Fibroblast of skin of right quadriceps (primary cell): Measurements from ENCODE around the gene DOK5.

Source experiments
- DNase-seq: peaks from one replicate; pipeline ENCODE4 v3.0.0-alpha.2; 2013

DOK5 gene

DNA sequence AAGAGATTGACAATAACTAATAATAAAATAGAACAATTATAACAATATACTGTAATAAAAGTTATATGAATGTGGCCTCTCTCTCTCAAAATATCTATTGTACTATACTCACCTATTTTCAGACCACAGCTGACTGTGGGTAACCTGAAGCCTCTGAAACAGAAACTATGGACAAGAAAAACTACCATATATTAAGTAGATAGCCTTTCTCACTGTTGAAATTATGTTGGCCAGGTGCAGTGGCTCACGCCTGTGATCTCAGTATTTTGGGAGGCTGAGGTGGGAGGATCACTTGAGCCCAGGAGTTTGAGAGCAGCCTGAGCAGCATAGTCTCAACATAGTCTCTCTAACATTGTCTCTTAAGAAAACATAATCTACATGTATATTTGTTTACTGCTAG, 89.9 kb downstream of the DOK5 start:
- DNase-seq: no peak

DNA sequence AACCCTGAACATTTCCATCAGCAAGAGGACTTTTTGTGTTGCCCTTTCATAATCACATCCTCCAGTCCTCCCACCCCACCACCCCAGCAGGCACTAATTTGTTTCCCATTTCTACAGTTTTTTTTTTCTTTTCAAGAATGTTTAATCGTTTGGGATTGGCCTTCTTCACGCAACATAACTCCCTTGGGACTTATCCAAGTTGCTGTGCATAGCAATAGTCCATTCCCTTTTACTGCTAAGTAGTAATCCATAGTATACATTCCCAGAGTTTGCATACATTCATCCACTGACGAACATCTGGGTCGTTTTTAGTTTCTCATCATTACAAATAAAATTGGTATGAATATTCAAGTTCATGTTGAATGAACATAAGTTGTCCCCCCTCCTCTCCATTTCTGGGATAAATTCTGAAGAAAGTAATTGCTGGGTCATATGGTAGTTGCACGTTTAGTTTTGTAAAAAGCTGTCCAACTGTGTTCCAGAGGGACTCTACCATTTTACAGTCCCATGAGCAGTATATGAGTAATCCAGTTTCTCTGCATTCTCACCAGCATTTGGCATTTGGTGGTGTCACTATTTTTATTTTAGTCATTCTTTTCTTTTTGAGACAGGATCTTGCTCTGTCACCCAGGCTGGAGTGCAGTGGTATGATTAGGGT, 90.8 kb downstream of the DOK5 start:
- peak; percentile 66 for DNase-seq

DNA sequence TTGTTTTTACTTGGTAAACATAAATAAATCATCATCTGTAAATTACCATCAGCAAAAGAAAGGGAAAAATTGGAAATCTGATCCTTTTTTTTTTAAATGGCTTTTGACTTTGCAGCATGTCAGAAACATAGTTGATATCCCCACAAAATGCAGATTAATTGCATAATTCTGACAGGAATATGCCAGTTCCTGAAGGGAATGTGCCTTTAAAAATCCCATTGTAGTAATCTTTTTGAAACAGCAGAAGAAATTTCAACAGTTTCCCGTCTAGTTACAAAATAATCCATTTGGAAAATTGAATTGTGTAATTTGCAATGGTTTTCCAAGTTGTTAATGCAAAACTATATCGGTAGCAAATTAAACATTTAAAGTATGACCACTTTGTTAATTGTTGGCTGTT, 95.2 kb downstream of the DOK5 start:
- DNase-seq: no peak

DNA sequence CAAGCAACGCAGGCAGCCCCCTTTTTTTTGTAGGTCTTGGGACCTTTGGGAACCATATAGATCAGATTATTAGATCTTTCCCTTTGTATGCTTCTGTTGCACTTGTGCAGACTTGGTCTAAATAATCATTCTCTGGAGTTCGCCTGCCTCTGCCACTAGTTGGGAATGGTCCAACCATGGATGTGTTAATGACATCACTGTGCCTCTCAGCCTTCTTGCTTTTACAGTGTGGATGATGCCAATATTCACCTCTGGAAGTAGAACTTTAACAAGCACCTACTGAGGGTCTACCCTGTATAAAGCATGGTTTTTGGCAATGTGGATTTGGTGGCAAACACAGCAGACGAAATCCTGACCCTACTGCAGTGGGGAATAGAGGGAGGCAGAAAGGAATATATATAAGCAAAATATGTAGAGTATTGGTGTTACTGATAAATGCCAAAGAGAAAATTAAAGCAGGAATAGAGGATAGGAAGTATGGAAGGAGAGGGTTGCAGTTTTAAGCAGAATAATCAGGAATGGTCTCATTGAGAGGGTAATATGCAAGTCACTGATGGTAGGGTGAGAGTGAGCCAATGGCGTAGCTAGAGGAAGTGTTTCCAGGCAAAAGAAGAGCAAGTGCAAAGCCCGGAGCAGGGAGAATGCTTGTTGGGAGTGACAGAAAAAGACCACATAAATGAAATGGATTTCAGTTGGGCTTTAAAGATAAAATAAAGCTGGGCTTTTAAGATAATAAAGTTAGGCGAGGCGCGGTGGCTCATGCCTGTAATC, 97.5 kb downstream of the DOK5 start:
- no peak for DNase-seq

DNA sequence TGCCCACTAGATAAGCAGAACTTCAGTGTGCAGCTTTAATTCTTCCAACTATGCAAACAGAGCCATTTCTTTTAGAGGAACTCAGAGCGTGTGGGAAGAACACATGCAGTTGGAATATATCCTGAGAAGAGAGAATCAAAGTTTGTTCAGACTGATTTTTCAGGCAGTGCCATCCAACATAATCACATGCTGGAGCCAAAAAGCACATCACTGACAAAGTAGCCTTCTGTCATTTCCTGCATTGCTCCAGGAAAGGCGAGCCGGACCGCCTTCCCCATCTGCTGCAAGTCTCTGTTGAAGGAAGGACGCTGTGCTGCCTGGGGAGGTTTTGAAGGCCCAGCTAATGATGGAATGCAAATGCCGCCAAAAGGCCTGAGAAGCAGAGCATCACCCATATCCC, 98.4 kb downstream of the DOK5 start:
- DNase-seq: no peak

DNA sequence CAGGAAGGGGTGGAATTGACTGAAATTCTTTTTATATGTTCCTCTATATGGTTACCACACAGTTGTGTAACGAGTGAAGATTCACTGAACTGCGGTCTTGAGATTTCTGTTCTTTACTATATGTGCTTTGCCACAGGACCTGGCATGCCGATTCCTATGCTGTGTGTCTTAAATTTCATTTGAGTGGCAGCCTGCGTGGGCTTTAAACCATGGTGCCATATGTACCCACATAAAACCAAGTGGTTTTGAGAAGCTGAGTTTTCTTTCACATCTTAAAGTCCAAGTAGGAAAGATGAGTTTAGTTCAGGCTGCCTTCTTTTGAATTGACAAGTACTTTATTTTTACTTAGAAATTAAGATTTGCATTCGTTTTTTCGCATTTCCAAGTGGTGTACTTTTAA, 101.1 kb downstream of the DOK5 start:
- no peak for DNase-seq

DNA sequence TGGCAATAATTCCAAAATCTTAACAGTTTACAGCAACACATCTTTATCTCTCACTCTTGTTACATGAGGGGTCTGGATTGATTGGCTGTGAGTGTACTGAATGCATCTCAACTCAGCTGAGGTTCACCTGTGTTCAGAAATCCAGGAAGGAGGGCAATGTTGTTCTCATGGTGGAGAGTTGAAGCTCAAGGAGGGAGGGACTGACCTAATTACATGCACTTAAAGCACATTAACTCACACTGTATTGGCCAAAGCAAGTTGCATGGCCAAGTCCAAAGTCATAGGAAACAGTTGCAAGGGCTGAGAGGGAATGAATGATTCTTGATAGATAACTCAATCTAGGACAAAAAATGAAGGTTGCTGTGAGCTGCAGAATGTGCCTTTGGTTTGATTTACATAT, 102.2 kb downstream of the DOK5 start:
- DNase-seq: no peak

DNA sequence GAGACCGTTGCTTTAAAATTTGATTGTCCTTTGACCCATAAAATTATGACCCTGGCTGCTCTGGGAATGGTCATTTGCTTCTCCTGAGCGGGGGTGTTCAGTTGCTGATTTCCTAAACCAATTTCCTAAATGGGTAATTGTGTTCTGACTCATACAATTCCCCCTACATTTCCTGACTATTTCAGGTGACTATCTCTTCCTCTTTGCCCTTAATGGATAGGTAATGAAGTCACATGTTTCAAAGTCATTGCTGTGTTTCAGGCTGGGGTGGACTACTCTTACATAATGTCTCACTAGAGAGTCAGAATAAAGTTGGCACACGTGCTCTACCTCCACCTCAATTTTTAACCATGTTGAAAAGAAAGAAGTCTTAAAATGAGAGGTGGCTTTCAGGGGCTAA, 109.8 kb downstream of the DOK5 start:
- no peak for DNase-seq

DNA sequence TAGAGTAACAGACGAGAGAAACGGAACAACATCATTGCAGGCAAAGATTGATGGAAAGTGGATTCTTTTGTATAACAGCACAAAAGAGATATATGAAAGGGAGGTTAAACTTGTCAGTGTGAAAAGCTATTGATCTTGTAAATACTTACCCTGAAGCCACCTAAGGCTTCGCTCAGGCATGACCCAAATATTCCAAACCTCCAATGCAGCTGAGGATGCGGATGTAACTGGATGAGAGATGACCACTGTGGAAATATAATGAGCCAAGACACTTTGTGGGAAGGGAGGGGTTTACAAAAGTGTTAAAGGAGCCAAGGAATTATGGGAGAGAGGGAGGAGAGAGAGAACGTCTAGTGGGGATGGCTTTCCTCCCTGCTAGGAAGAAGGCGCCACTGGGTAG, 112.0 kb downstream of the DOK5 start:
- no peak for DNase-seq

DNA sequence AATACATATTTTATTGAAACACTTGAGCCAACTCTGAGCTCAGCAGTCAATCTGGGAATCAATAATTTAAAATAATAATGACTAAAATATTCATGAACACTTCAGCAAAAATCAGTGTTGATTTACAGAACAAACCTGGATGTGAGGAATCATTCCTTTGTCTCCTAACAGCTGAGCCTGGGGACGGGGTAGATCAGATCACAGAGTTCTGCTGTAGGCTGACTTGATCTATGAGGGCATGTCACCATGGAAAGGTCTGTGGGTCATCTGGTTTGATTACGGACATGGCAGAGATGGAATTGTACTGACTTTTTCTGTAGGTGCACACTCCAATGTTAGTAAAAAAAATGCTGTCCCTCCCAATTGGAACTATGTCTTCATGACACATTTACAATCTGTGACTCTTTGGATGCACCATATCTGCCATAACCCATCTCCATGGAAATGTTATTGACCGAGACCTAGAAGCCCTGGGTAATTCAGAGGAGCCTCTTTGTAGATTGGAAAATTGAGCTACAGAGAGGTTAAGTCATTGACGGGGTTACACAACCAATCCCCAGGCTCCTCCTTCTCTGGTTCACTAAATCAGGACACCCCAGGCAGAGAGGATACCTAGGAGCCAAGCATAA, 114.1 kb downstream of the DOK5 start:
- no peak for DNase-seq

DNA sequence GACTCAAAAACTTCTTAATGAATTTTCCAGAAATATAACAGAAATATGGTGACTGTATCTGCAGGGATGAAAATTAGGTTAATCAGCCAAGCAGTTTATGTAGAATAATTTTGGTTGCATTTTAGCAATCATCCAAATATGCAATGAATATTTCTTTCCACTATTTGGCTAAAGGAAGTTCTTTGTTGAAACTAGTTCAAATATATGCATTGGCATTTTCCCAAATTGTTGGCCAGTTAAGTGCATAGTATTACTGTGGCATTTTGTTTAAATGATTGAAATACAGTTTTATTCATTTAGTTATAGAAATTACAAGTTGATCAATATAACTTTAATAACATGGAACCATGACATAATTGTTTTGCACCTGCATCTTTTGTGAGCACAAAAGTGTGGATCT, 115.5 kb downstream of the DOK5 start:
- DNase-seq: peak; percentile 5

DNA sequence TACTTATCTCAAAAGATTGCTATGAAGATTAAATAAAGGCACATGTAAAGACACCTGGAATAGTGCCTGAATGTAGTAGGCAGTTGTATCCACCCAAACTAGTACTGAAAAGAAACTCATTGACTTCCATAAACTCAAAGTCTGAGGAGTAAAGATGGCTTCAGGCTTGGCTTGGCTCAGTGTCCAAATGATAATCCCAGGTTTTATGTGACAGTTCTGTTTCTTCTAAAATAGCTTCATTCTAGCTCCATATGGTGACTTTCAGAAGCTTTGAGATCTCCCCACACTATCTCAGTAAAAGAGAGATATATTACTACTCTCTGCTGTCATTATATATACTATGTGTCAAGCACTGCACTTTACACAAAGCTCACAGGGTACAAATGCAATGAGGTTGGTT, 121.3 kb downstream of the DOK5 start:
- DNase-seq: no peak

DNA sequence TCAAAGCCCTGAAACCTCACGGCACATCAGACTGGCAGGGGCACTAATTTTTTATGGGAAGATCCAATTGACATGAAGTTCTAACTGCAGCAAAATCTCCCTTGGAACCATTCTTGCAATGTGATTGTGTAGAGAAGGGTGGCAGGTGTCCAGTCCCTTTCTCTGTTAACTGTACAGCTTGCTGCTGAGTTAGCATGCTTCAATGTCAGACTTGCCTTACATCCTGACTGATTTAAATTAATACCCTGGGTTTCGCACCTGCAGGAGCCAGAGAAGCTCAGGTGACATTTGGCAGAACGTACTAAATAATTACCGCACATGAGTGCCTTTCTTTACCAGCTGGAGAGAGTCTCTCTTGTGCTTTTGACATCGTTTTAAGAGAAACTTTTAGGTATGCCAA, 123.0 kb downstream of the DOK5 start:
- no peak for DNase-seq

DNA sequence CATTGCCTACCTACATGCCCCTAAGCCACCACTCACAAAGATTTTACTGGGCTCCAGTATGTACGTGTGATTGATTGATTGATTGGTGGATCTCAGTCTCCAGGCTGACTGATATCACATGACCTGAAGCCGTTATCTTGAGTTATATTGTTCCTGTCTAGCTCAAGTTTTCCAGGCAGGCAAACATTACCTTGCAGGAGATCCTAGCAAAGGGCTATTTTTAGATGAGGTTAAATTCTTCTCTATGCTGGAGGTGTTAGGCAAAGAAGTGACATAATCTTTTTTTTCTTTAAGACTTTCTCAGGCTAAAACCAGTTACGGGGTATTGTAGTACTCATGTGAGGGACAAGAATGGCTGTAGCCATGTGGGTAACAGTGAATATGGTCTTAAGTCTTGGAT, 125.2 kb downstream of the DOK5 start:
- DNase-seq: no peak

DNA sequence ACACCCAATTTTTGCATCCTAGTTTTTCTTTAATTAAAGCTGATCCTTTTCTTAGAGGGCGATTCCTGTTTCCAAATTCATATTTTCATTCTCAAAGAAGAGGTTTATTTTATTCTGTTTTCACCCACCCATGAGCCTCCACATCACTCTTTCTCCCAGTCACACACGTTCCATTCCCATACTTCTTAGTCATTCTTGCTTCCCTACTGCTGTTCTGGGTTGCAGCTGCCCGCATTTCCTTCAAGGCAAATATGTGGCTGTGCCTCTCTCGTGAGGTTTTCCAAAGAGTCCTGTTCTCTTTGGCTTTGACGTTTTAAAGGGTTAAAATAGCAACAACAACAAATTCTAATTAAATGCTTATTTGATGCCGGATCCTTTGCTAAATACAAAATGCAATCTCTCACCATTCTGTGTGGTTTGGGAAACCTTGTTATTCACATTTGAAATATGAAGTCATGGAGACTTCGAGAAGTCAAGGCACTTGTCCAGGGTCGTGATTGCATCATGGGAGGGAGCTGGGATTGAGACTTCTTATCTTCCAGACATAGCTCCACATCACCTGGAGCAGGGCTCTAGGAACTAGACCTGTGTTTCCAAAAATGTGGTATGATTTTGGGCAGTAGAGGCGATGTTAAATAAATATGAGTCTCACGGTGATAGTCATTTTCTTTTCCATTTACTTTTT, 126.6 kb downstream of the DOK5 start:
- DNase-seq: no peak

DNA sequence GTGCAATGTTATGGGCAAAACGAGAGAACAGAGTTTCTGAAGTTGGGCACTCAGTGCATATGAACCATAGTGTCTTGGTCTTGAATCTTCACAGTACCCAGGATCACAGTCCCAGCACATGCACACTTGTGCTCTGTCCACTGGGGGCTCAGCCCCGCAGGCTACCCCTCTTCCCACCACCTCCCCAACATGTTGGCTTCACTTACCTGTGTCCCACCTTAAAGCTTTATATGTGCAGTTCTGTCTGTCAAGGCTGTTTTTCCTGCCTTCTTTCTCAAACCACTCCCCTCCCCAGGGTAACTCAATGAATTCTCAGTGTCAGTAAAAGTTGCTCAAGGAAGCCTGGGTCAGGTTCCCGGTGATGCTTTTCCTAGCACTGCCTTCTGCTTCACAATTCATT, 129.9 kb downstream of the DOK5 start:
- no peak for DNase-seq

DNA sequence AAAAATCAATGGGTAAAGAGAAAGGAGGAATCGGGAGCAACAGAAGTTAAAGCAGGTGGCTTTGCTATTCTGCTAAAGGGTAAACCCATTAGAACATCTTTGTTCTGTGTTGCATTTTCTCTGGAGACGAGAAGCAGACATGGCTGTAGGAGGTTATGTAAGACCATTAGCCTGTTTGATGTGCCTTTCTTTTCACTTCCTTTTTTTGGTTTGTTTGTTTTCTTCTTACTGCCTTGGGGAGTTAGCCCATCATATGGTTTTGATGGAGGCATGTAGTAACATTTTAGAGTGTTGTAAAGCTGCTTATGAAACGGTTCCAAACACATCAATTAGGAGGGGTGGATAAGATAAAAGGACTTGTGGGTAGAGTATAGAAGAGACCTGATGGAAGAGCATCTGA, 131.0 kb downstream of the DOK5 start:
- DNase-seq: no peak

DNA sequence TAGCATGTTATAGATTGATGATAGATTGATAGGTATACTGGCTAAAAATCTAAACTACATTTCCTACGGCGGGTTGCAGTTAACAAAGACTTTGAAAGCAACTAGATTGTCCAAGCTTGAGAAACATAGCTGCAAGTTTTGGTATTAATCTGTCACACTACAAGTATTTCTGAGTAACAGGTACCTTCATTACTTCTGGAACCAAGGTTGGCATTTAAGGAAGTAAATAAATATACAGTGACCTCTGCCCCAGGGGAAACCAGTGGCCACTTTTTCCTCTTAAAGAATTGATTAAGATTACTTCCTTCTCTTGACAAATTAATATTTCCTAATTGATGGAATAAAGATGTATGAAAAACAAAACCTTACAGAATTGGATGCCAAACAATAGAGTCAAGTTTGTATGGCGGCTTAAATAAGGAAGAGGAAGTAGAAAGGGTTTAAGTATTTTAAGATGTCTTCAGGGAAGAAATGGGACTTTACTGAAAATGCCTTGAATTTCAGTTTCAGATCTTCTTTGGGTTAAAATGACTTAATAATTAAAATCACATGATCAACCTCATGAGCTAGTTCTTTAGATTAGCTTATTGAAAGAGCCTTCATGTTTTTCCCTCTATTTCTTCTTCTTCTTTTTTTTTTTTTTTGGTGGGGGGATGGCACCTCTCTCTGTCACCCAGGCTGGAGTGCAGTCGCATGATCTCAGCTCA, 132.8 kb downstream of the DOK5 start:
- no peak for DNase-seq

DNA sequence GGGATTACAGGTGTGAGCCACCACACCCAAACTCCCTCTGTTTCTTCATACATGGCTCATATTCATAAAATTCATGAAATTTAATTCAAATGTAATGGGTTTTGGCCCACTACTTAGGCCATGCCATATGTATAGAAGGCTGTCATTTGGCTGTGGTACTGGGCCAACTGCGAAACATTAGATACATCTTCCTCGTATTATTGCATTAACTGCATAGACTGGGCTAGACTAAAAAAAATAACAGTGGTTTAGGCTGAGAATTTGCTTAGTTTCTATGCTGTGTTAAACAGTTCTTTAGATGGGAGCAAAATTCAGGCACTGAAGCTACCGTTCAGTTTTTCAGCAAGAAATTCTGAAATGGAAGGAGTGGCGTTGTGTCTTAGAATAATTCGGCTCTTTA, 133.6 kb downstream of the DOK5 start:
- no peak for DNase-seq

DNA sequence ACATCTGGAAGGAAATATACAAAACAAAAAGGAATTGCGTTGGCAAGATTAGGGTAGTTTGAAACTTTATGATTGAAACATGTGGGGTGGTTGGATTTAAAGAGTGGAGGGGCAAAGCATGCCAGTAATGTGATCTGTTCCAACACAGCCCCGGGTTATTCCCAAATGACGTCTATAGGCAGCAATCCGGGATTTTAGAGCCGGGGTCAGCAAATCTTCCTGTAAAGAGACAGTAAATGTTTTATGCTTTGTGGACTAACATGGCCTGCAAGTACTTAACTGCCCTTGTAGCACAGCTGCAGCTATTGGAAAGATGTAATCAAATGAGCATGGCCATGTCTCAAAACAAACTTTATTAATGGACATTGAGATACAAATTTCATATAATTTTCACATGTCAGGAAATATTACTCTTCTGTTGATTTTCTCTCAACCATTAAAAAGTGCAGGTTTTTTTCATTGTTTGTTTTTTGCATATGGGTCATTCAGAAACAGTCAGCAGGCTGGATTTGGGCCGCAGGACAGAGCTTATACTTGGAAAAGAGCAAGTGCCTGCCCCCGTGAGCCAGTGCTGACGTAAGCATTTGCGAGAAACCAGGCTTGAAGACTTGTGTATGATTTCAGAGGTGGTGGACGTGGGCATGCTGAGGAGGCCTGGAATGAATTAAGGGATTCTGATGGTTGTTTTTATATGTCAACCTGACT, 136.5 kb downstream of the DOK5 start:
- DNase-seq: peak; percentile 33

DNA sequence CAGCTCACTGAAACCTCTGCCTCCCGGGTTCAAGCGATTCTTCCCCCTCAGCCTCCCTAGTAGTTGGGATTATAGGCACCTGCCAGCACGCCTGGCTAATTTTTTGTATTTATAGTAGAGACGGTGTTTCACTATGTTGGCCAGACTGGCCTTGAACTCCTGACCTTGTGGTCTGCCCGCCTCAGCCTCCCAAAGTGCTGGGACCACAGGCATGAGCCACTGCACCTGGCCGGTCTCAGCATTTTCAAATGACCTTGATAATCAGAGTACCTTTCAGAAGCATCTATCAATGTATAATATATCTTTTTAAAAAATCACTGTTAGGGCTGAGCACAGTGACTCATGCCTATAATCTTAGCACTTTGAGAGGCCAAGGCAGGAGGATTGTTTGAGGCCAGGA, 143.0 kb downstream of the DOK5 start:
- no peak for DNase-seq

DNA sequence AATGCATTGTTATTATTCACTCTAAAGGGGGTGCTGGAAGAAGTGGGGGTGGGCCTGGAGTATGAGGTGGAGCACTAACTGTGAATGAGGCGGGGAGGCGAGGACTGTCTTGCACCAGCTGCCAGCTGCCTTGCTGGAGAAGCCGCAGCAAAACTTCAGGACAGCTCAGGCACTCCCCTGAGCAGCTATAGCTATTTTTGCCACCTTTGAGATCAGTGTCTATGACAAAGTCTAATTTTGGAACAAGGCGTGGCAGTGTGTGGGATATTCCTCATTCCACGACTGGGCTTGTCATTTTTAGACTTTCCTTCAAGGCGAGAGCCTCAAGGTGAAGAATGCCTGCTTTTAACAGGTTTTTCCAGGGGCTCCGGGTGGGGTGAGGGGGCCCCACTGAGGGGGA, 143.8 kb downstream of the DOK5 start:
- no peak for DNase-seq

DNA sequence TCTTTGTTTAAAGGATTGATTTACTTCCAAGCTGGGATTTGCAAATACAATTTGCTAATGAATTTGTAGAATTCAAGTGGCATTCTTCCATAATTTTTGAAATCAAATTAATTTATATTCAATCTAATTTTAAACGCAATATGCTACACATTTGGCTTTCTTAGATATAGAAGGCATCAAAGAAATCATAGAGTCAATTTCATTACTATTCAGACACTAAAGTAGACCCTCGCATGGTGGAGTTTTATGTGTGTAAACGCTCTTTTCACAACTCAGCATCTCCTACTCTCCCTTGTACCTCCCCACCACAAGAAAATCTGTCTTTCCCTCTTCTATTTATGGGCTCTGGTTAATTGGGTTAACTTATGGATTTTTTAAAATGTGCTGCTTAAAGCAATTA, 144.3 kb downstream of the DOK5 start:
- no peak for DNase-seq
